ENCODE data around the gene TUBGCP6. TPM values are rescaled to one million over a fixed set of nuclear protein-coding genes. Genes with fewer than 3 reads are reported as not detected.
"Not testable (repeated sequence)": the region's sequence is repeated elsewhere in the genome, so short reads cannot be mapped to it uniquely, and the experiment has no call there.

The TUBGCP6 gene
- polyA plus RNA-seq, 1 donor from 2014 or later = 74.5 TPM

DNA sequence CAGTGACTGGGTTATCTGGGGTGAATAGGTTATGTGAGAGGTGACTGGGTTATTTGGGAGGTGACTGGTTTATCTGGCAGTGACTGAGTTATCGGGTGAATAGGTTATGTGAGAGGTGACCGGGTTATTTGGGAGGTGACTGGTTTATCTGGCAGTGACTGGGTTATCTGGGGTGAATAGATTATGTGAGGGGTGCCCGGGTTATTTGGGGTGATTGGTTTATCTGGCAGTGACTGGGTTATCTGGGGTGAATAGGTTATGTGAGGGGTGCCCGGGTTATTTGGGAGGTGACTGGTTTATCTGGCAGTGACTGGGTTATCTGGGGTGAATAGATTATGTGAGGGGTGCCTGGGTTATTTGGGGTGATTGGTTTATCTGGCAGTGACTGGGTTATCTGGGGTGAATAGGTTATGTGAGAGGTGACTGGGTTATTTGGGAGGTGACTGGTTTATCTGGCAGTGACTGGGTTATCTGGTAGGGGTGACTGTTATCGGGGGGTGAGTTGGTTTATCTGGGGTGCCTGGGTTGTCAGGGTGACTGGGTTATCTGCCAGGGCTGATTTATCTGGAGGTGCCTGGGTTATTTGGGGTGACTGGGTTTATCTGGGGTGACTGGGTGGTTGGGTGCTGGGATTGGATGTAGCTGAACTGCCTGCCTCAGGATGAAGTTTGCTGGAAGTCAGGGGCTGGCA lies 76.2 kb downstream of the TUBGCP6 start:
- peaks cover 10% of the 10 kb centered on the region for H3K27me3 ChIP-seq (ENCODE audit: insufficient read depth, low read depth, low read length)
- H3K4me3 ChIP-seq (ENCODE audit: low read length); H3K9me2 ChIP-seq (ENCODE audit: insufficient read depth, low read length); H3F3A ChIP-seq (ENCODE audit: insufficient read depth, low read length, poor library complexity, severe bottlenecking); H3K4me2 ChIP-seq (ENCODE audit: low read length); H3K9me3 ChIP-seq (ENCODE audit: low read length); H2AFZ ChIP-seq (ENCODE audit: low read depth, low read length); H3K79me2 ChIP-seq (replicated peaks; ENCODE audit: insufficient read depth, low read length); H3K36me3 ChIP-seq (ENCODE audit: insufficient read depth, low read length); H4K20me1 ChIP-seq (ENCODE audit: insufficient read depth); H3K27ac ChIP-seq (ENCODE audit: low read length); H3K9ac ChIP-seq (ENCODE audit: low read length): not testable (repeated sequence)

DNA sequence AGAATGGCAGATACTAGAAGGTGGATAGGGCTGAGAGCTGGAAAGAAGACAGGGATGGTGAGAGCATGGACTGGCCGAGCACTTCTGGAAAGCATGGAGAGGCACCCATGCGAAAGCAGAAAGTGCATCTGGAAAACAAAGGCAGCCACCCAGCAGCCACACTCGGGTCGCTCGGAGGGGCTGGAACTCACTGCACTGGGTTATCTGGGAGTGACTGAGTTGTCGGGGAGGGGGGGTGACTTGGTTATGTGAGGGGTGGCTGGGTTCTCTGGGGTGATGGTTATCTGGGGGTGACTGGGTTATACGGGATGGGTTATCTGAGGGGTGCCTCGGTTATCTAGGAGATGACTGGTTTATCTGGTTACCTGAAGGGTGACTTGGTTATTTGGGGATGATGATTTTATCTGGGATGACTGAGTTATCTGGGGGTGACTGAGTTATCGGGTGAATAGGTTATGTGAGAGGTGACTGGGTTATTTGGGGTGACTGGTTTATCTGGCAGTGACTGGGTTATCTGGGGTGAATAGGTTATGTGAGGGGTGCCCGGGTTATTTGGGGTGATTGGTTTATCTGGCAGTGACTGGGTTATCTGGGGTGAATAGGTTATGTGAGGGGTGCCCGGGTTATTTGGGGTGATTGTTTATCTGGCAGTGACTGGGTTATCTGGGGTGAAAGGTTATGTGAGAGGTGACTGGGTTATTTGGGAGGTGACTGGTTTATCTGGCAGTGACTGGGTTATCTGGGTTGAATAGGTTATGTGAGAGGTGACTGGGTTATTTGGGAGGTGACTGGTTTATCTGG lies 76.9 kb downstream of the TUBGCP6 start:
- H3K4me2 ChIP-seq (ENCODE audit: low read length) = no peak overlapping the region
- H3K27me3 ChIP-seq (ENCODE audit: insufficient read depth, low read depth, low read length) = peaks cover 10% of the 10 kb centered on the region
- H3K9me3 ChIP-seq (ENCODE audit: low read length) = no peaks in the 10 kb centered on the region
- H3K9me2 ChIP-seq (ENCODE audit: insufficient read depth, low read length) = no peaks in the 10 kb centered on the region
- H3K79me2 ChIP-seq (replicated peaks; ENCODE audit: insufficient read depth, low read length) = no peaks in the 10 kb centered on the region
- H3F3A ChIP-seq (ENCODE audit: insufficient read depth, low read length, poor library complexity, severe bottlenecking) = no peaks in the 10 kb centered on the region
- no peak overlapping the region for H2AFZ ChIP-seq (ENCODE audit: low read depth, low read length)
- H3K4me3 ChIP-seq (ENCODE audit: low read length) = no peak overlapping the region
- H3K9ac ChIP-seq (ENCODE audit: low read length) = no peak overlapping the region
- no peaks in the 10 kb centered on the region for H3K36me3 ChIP-seq (ENCODE audit: insufficient read depth, low read length)
- H3K27ac ChIP-seq (ENCODE audit: low read length) = no peak overlapping the region
- no peak for TF ChIP-seq EP300 (conservative IDR thresholded peaks at IDR 0.05; ENCODE audit: poor library complexity, severe bottlenecking)
- TF ChIP-seq, protein P1, sequence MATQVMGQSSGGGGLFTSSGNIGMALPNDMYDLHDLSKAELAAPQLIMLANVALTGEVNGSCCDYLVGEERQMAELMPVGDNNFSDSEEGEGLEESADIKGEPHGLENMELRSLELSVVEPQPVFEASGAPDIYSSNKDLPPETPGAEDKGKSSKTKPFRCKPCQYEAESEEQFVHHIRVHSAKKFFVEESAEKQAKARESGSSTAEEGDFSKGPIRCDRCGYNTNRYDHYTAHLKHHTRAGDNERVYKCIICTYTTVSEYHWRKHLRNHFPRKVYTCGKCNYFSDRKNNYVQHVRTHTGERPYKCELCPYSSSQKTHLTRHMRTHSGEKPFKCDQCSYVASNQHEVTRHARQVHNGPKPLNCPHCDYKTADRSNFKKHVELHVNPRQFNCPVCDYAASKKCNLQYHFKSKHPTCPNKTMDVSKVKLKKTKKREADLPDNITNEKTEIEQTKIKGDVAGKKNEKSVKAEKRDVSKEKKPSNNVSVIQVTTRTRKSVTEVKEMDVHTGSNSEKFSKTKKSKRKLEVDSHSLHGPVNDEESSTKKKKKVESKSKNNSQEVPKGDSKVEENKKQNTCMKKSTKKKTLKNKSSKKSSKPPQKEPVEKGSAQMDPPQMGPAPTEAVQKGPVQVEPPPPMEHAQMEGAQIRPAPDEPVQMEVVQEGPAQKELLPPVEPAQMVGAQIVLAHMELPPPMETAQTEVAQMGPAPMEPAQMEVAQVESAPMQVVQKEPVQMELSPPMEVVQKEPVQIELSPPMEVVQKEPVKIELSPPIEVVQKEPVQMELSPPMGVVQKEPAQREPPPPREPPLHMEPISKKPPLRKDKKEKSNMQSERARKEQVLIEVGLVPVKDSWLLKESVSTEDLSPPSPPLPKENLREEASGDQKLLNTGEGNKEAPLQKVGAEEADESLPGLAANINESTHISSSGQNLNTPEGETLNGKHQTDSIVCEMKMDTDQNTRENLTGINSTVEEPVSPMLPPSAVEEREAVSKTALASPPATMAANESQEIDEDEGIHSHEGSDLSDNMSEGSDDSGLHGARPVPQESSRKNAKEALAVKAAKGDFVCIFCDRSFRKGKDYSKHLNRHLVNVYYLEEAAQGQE (IDR thresholded peaks at IDR 0.05; ENCODE audit: borderline replicate concordance) = no peak
- no peak for TF ChIP-seq RAD21 (conservative IDR thresholded peaks at IDR 0.05)
- no peak for TF ChIP-seq SMC3 (conservative IDR thresholded peaks at IDR 0.05; ENCODE audit: poor library complexity)
- TF ChIP-seq POLR2AphosphoS5 (IDR thresholded peaks at IDR 0.05) = no peak
- no peak for TF ChIP-seq TAF1 (IDR thresholded peaks at IDR 0.05; ENCODE audit: low read depth)
- TF ChIP-seq CTCF (IDR thresholded peaks at IDR 0.05; ENCODE audit: poor library complexity, severe bottlenecking) = no peak
- no peak for TF ChIP-seq MXI1 (conservative IDR thresholded peaks at IDR 0.05; ENCODE audit: poor library complexity, severe bottlenecking)
- TF ChIP-seq EZH2 (IDR thresholded peaks at IDR 0.05; ENCODE audit: borderline replicate concordance, insufficient read depth, low read length, poor library complexity, severe bottlenecking) = no peak
- H4K20me1 ChIP-seq (ENCODE audit: insufficient read depth) = no peaks in the 10 kb centered on the region

Other genes starting within 250 kb of the TUBGCP6 start
- not detected in 2 replicates for gene IL17REL, start 232.3 kb downstream of the TUBGCP6 start, polyA plus RNA-seq
- gene TTLL8, start 186.7 kb downstream of the TUBGCP6 start, polyA plus RNA-seq = not detected in 2 replicates
- not detected in 2 replicates for gene MLC1, start 159.6 kb downstream of the TUBGCP6 start, polyA plus RNA-seq
- not detected in 2 replicates for gene MOV10L1, start 155.0 kb downstream of the TUBGCP6 start, polyA plus RNA-seq
- gene PANX2, start 74.3 kb downstream of the TUBGCP6 start, polyA plus RNA-seq = 3.4 and 6.4 TPM in 2 replicates
- gene TRABD, start 59.1 kb downstream of the TUBGCP6 start, polyA plus RNA-seq = 31.8 and 37.9 TPM in 2 replicates
- gene SELENOO, start 44.0 kb downstream of the TUBGCP6 start, polyA plus RNA-seq = 42.0 and 54.2 TPM in 2 replicates
- 39.1 and 40.5 TPM in 2 replicates for gene HDAC10, start 6.2 kb upstream of the TUBGCP6 start, polyA plus RNA-seq
- 36.7 and 53.3 TPM in 2 replicates for gene MAPK12, start 16.7 kb upstream of the TUBGCP6 start, polyA plus RNA-seq
- 36.3 and 55.0 TPM in 2 replicates for gene MAPK11, start 25.4 kb upstream of the TUBGCP6 start, polyA plus RNA-seq
- gene PLXNB2, start 62.6 kb upstream of the TUBGCP6 start, polyA plus RNA-seq = 38.6 and 57.4 TPM in 2 replicates
- 51.0 and 58.9 TPM in 2 replicates for gene DENND6B, start 82.0 kb upstream of the TUBGCP6 start, polyA plus RNA-seq
- gene PPP6R2, start 98.3 kb upstream of the TUBGCP6 start, polyA plus RNA-seq = 84.6 and 85.4 TPM in 2 replicates
- gene SBF1, start 230.0 kb upstream of the TUBGCP6 start, polyA plus RNA-seq = 58.9 and 90.1 TPM in 2 replicates
- not detected in 2 replicates for gene ADM2, start 236.5 kb upstream of the TUBGCP6 start, polyA plus RNA-seq
- not detected in 2 replicates for gene MIOX, start 241.8 kb upstream of the TUBGCP6 start, polyA plus RNA-seq

Measured in neural cell (in vitro differentiated cells).